Subcutaneous abdominal adipose tissue (tissue), 5 donors: ENCODE results near the gene ASIC1.

Source experiments
- H3K27ac ChIP-seq: one replicate; pipeline ENCODE4 v1.7.0; 2013; ENCODE audit warnings: low read depth, mild to moderate bottlenecking, inconsistent platforms, low read length, moderate library complexity
- H3K27me3 ChIP-seq, 5 donors: one replicate each; pipeline ENCODE4 v1.7.0; 2013; ENCODE audit warnings: low read length in 5 of 5, inconsistent platforms in 1 of 5; ENCODE audit not compliant: control insufficient read depth in 5 of 5, insufficient read depth in 4 of 5
- H3K36me3 ChIP-seq, 5 donors: one replicate each; pipeline ENCODE4 v1.7.0; 2013; ENCODE audit warnings: low read length in 5 of 5; ENCODE audit not compliant: control insufficient read depth in 5 of 5, insufficient read depth in 5 of 5
- H3K4me1 ChIP-seq, 5 donors: one replicate each; pipeline ENCODE4 v1.7.0; 2013; ENCODE audit warnings: low read length in 5 of 5, mild to moderate bottlenecking in 3 of 5, moderate library complexity in 1 of 5; ENCODE audit not compliant: control insufficient read depth in 5 of 5, insufficient read depth in 5 of 5
- H3K4me3 ChIP-seq, 5 donors: one replicate each; pipeline ENCODE4 v1.7.0; 2013; ENCODE audit warnings: low read length in 5 of 5, low read depth in 1 of 5
- H3K9ac ChIP-seq, 5 donors: one replicate each; pipeline ENCODE4 v1.7.0; 2013; ENCODE audit warnings: low read length in 5 of 5, mild to moderate bottlenecking in 4 of 5, moderate library complexity in 3 of 5
- H3K9me3 ChIP-seq, 5 donors: one replicate each; pipeline ENCODE4 v1.7.0; 2013; ENCODE audit warnings: low read length in 5 of 5; ENCODE audit not compliant: control insufficient read depth in 5 of 5
- donor health status: healthy.
- donor health status: healthy.
- donor health status: healthy.
- donor health status: healthy.
- donor health status: healthy.

ASIC1 gene

DNA sequence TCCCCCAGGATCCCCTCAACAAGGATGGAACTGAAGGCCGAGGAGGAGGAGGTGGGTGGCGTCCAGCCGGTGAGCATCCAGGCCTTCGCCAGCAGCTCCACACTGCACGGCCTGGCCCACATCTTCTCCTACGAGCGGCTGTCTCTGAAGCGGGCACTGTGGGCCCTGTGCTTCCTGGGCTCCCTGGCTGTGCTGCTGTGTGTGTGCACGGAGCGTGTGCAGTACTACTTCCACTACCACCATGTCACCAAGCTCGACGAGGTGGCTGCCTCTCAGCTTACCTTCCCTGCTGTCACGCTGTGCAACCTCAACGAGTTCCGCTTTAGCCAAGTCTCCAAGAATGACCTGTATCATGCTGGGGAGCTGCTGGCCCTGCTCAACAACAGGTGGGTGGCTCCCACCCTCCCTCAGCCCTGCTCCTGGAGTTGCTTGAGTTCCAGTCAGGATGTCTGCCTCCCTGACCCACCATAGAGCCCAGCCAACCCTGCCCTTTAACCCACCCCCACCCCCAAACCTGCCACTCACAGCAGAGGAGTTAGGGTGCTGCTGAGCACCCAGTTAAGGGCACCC lies 1.4 kb downstream of the ASIC1 start:
- no peak overlapping the region for H3K9ac ChIP-seq
- no peak overlapping the region for H3K4me3 ChIP-seq
- no peaks in the 10 kb centered on the region for H3K9me3 ChIP-seq
- no peaks in the 10 kb centered on the region for H3K36me3 ChIP-seq
- peaks cover 4 to 51% (median 29%) of the 10 kb centered on the region in 5 donors for H3K4me1 ChIP-seq
- H3K27ac ChIP-seq: no peak overlapping the region
- peaks cover 3 to 12% (median 5%) of the 10 kb centered on the region in 5 donors for H3K27me3 ChIP-seq

- no peak overlapping the region for H3K27ac ChIP-seq
- peaks cover 4 to 51% (median 29%) of the 10 kb centered on the region in 5 donors for H3K4me1 ChIP-seq
- H3K36me3 ChIP-seq: no peaks in the 10 kb centered on the region
- no peaks in the 10 kb centered on the region for H3K9me3 ChIP-seq
- peaks cover 3 to 12% (median 5%) of the 10 kb centered on the region in 5 donors for H3K27me3 ChIP-seq
- H3K4me3 ChIP-seq: no peak overlapping the region
- H3K9ac ChIP-seq: no peak overlapping the region
Measured at GRCh38 chr12:50059440-50060119, 2.2 kb downstream of the ASIC1 start.

- H3K36me3 ChIP-seq: no peaks in the 10 kb centered on the region
- no peaks in the 10 kb centered on the region for H3K9me3 ChIP-seq
- peaks cover 4 to 51% (median 29%) of the 10 kb centered on the region in 5 donors for H3K4me1 ChIP-seq
- H3K4me3 ChIP-seq: no peak overlapping the region
- peaks cover 3 to 12% (median 5%) of the 10 kb centered on the region in 5 donors for H3K27me3 ChIP-seq
- no peak overlapping the region for H3K27ac ChIP-seq
- H3K9ac ChIP-seq: no peak overlapping the region
Measured at GRCh38 chr12:50060120-50060468, 2.7 kb downstream of the ASIC1 start.

DNA sequence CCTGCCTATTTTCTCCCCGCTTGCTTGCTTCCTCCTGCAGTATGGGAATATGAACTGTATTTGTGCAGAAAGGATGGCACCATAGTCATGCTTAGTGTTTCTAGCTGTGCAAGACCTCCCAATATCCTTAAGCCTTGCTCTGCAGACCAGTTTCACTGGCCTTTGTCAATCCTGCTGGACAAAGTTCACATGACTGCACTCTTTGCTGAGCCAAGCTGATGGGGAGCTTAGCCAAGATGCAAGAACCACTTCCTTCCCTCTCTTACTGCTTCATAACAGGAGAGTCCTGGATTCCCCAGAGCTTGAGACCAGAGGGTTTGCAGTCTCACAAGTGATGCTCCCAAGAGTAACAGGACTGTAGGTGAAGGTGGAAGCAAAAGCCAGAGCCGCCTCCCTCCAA lies 3.8 kb downstream of the ASIC1 start:
- H3K4me3 ChIP-seq: no peak overlapping the region
- H3K9ac ChIP-seq: no peak overlapping the region
- H3K27ac ChIP-seq: no peak overlapping the region
- H3K4me1 ChIP-seq: peaks cover 4 to 44% (median 24%) of the 10 kb centered on the region in 5 donors
- no peaks in the 10 kb centered on the region for H3K9me3 ChIP-seq
- H3K27me3 ChIP-seq: peaks cover 0 to 12% (median 3%) of the 10 kb centered on the region in 5 donors
- no peaks in the 10 kb centered on the region for H3K36me3 ChIP-seq

DNA sequence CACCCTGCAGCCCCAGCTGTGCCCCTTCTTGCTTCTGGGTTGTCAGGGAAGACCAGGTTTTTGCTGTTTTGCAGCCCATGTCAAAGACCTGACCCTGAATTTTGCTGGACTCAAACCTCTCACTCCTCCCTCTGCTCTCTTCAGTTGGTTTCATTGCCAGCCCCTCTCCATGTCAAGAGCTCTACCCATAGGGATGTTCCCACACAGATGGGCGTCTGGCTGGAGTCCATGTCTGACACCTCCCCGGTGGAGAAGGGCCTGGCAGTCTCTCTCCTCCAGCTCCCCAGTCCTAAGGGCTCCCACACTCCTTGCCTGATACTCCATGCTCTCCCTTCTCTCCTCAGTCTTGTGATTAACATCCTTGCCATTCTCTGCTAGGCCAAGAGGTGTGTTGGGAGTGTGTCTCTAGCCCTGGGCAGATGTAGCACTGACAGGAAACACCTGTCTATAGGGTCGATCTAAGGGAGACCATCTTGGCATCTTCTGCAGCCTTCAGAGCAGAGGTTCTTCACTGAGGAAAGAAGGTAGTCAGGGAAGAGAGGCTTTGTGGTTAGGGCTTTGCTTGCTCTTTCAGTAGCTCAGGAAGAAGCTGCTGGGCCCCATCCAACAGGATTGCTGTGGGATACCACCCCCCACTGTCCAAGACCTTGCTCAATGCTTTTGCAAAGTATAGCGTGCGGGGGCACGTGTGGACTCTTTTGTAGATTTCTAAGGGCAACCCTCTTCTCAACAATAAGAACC lies 4.7 kb downstream of the ASIC1 start:
- Histone ChIP-seq H3K9me3 (no peaks in the 10 kb centered on the region), H3K4me1 (peaks cover 4 to 36% (median 16%) of the 10 kb centered on the region in 5 donors), H3K36me3 (no peaks in the 10 kb centered on the region), H3K27me3 (peaks cover 0 to 5% (median 2%) of the 10 kb centered on the region in 5 donors), H3K4me3 (no peak overlapping the region), H3K9ac (no peak overlapping the region), H3K27ac (no peak overlapping the region)

- no peaks in the 10 kb centered on the region for H3K9me3 ChIP-seq
- no peak overlapping the region for H3K27ac ChIP-seq
- peaks cover 0 to 3% (median 0%) of the 10 kb centered on the region in 5 donors for H3K27me3 ChIP-seq
- peaks cover 4 to 33% (median 14%) of the 10 kb centered on the region in 5 donors for H3K4me1 ChIP-seq
- H3K9ac ChIP-seq: no peak overlapping the region
- no peaks in the 10 kb centered on the region for H3K36me3 ChIP-seq
- H3K4me3 ChIP-seq: no peak overlapping the region
Measured at GRCh38 chr12:50062728-50063460, 5.5 kb downstream of the ASIC1 start.

GRCh38 chr12:50065726-50066310 lies 8.4 kb downstream of the ASIC1 start:
- H3K4me3 ChIP-seq: no peak overlapping the region
- H3K36me3 ChIP-seq: no peaks in the 10 kb centered on the region
- peaks cover 6 to 26% (median 17%) of the 10 kb centered on the region in 5 donors for H3K4me1 ChIP-seq
- H3K9ac ChIP-seq: no peak overlapping the region
- no peak overlapping the region for H3K27ac ChIP-seq
- H3K9me3 ChIP-seq: no peaks in the 10 kb centered on the region
- H3K27me3 ChIP-seq: peaks cover 0 to 3% (median 0%) of the 10 kb centered on the region in 5 donors

- H3K27me3 ChIP-seq: peaks cover 0 to 3% (median 0%) of the 10 kb centered on the region in 5 donors
- H3K36me3 ChIP-seq: no peaks in the 10 kb centered on the region
- peaks cover 2 to 22% (median 11%) of the 10 kb centered on the region in 5 donors for H3K4me1 ChIP-seq
- no peak overlapping the region for H3K9ac ChIP-seq
- H3K27ac ChIP-seq: no peak overlapping the region
- H3K9me3 ChIP-seq: no peaks in the 10 kb centered on the region
- H3K4me3 ChIP-seq: no peak overlapping the region
Measured at GRCh38 chr12:50066402-50066801, 9.0 kb downstream of the ASIC1 start.

DNA sequence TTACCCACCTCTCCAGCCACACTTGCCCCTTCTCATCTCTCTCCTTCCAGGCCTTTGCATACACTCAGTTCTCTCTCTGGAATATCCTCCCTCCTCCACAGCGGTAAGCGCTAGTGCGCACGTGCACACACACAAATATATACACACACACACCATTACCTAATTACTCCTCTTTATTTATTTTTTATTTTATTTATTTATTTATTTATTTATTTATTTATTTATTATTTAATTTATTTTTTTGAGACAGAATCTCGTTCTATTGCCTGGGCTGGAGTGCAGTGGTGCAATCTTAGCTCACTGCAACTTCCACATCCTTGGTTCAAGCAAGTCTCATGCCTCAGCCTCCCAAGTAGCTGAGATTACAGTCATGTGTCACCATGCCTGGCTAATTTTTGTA lies 11.7 kb downstream of the ASIC1 start:
- no peaks in the 10 kb centered on the region for H3K27me3 ChIP-seq
- H3K4me3 ChIP-seq: no peak overlapping the region
- no peaks in the 10 kb centered on the region for H3K9me3 ChIP-seq
- H3K36me3 ChIP-seq: no peaks in the 10 kb centered on the region
- H3K4me1 ChIP-seq: peaks cover 2 to 10% (median 8%) of the 10 kb centered on the region in 5 donors
- H3K27ac ChIP-seq: no peak overlapping the region
- no peak overlapping the region for H3K9ac ChIP-seq
